Endodermal cell (in vitro differentiated cells): ENCODE data around the gene VSIG10. TPM values are rescaled to one million over a fixed set of nuclear protein-coding genes. Genes with fewer than 3 reads are reported as not detected.

Experiments used
- DNase-seq: peaks from one replicate; pipeline ENCODE4 v3.0.0-alpha.2; 2017
- H3K27ac ChIP-seq: 2 replicates; pipeline ENCODE4 v1.5.1; 2013; ENCODE audit warnings: mild to moderate bottlenecking, low read depth, low read length, moderate library complexity
- H3K27me3 ChIP-seq: 2 replicates; pipeline ENCODE4 v1.6.1; 2013; ENCODE audit warnings: mild to moderate bottlenecking, low read length, moderate library complexity; ENCODE audit not compliant: insufficient read depth, control insufficient read depth, poor library complexity, severe bottlenecking
- H3K36me3 ChIP-seq: 2 replicates; pipeline ENCODE4 v1.7.0; 2013; ENCODE audit warnings: mild to moderate bottlenecking, low read length, moderate library complexity; ENCODE audit not compliant: control insufficient read depth, insufficient read depth
- H3K4me1 ChIP-seq: one replicate; pipeline ENCODE4 v1.7.0; 2013; ENCODE audit warnings: low read length; ENCODE audit not compliant: control insufficient read depth, insufficient read depth
- H3K4me3 ChIP-seq: 2 replicates; pipeline ENCODE4 v1.5.1; 2013; ENCODE audit warnings: mild to moderate bottlenecking, low read length, moderate library complexity
- H3K9ac ChIP-seq: 2 replicates; pipeline ENCODE4 v1.6.1; 2013; ENCODE audit warnings: mild to moderate bottlenecking, low read length, moderate library complexity; ENCODE audit not compliant: poor library complexity, severe bottlenecking; ENCODE audit errors: extremely low read depth
- H3K9me3 ChIP-seq: 2 replicates; pipeline ENCODE4 v1.6.1; 2013; ENCODE audit warnings: mild to moderate bottlenecking, low read length, moderate library complexity; ENCODE audit not compliant: control insufficient read depth
- H3K27ac Mint-ChIP-seq: 2 replicates; pipeline ENCODE4 v1.8.0; 2020; ENCODE audit warnings: mixed read lengths
- H3K27me3 Mint-ChIP-seq: 2 replicates; pipeline ENCODE4 v1.8.0; 2021; ENCODE audit warnings: mild to moderate bottlenecking, mixed read lengths; ENCODE audit not compliant: insufficient read depth
- H3K36me3 Mint-ChIP-seq: 2 replicates; pipeline ENCODE4 v1.8.0; 2020; ENCODE audit warnings: low read depth, mixed read lengths
- H3K4me1 Mint-ChIP-seq: 2 replicates; pipeline ENCODE4 v1.8.0; 2020; ENCODE audit warnings: mixed read lengths
- H3K4me3 Mint-ChIP-seq: 2 replicates; pipeline ENCODE4 v1.8.0; 2020; ENCODE audit warnings: mild to moderate bottlenecking, moderate library complexity, mixed read lengths
- H3K9me3 Mint-ChIP-seq: 2 replicates; pipeline ENCODE4 v1.8.0; 2020; ENCODE audit warnings: mild to moderate bottlenecking, mixed read lengths
- WGBS, 2 experiments: methylation state at CpG; one replicate each; pipeline versions ENCODE4 v1.1.5 to v1.1.7; 2013; ENCODE audit warnings: missing lambda C conversion rate in 2 of 2, mixed read lengths in 1 of 2; ENCODE audit not compliant: insufficient coverage in 1 of 2, insufficient read length in 1 of 2; 5-methylcytosine and 5-hydroxymethylcytosine counted together
- total RNA-seq, 2 donors: library from RNA; stranded (reverse); fragmentation: NEBNext Ultra II Directional in 1 of 2; extraction: Animal tissue kit (Norgen Biotek cat#: 25700) in 1 of 2; gene quantifications; 2 replicates in 1 of 2; 3 replicates in 1 of 2; pipeline ENCODE4 v1.2.1, GENCODE V29; 2021
- TF ChIP-seq, protein P1 (sequence below): fragments of 200-600 bp; sonication (generic); conservative IDR thresholded peaks from 2 replicates; pipeline ENCODE4 v1.5.0; 2021; ENCODE audit warnings: antibody characterized with exemption, mild to moderate bottlenecking

VSIG10 gene
- total RNA-seq, 2 donors from 2014 or later: 35.4 to 43.8 TPM

DNA sequence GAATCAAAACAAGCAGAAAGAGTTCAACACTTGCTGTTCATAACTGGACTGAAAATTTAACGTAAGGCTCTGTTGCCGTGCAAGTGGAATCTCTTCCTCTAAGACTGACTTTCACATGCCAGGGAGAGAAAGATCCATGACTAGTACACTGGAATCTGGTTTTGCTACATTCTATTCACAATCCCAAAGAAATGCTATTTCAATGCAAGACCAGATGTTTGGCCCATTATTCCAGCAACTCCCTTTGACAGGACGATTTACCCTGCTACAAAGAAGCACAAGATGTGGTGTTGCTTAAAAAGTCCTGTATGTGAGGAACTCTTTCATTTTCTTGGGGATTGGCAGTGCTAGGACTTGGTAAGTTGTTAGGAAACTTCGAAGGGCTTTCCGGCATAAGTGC is 69.9 kb downstream of the VSIG10 start:
- Mint-ChIP-seq H3K4me1 (peaks cover 29% of the 10 kb centered on the region), H3K27ac (peak overlapping the region; percentile 44), H3K27me3 (no peaks in the 10 kb centered on the region), H3K4me3 (no peak overlapping the region), H3K9me3 (no peaks in the 10 kb centered on the region), H3K36me3 (peaks cover 77% of the 10 kb centered on the region)
- WGBS, 2 experiments: 96 to 97% methylated on average over 4 to 5 of the region's 5 CpGs
- Histone ChIP-seq H3K9ac (no peak overlapping the region), H3K27me3 (no peaks in the 10 kb centered on the region), H3K27ac (no peak overlapping the region), H3K4me3 (no peak overlapping the region), H3K9me3 (no peaks in the 10 kb centered on the region), H3K36me3 (peaks cover 93% of the 10 kb centered on the region), H3K4me1 (peaks cover 5% of the 10 kb centered on the region)
- no peak for DNase-seq
- TF ChIP-seq, protein P1, sequence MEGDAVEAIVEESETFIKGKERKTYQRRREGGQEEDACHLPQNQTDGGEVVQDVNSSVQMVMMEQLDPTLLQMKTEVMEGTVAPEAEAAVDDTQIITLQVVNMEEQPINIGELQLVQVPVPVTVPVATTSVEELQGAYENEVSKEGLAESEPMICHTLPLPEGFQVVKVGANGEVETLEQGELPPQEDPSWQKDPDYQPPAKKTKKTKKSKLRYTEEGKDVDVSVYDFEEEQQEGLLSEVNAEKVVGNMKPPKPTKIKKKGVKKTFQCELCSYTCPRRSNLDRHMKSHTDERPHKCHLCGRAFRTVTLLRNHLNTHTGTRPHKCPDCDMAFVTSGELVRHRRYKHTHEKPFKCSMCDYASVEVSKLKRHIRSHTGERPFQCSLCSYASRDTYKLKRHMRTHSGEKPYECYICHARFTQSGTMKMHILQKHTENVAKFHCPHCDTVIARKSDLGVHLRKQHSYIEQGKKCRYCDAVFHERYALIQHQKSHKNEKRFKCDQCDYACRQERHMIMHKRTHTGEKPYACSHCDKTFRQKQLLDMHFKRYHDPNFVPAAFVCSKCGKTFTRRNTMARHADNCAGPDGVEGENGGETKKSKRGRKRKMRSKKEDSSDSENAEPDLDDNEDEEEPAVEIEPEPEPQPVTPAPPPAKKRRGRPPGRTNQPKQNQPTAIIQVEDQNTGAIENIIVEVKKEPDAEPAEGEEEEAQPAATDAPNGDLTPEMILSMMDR: no peak

DNA sequence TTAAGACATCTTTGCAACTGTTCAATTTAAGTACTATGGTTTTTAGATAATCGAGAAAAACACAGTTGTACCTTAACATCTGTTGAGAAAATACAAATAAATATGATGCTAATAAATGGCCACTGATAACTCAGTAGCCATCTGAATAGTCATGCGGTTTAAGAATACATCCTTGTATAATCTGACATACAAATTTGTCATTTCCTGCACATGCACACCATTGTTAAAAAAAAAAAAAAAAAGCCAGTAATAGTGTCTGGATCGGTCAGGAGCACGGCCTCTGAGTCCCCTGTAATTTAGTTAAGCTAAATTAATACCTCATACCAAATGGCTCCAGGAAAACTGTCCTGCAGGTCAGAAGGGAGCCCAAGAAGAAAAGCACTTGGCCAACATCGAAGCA is 70.5 kb downstream of the VSIG10 start:
- TF ChIP-seq, protein P1: no peak
- peak overlapping the region; percentile 44 for H3K27ac Mint-ChIP-seq
- H3K4me1 ChIP-seq: peaks cover 5% of the 10 kb centered on the region
- H3K36me3 Mint-ChIP-seq: peaks cover 81% of the 10 kb centered on the region
- peaks cover 94% of the 10 kb centered on the region for H3K36me3 ChIP-seq
- H3K27me3 ChIP-seq: no peaks in the 10 kb centered on the region
- H3K9me3 ChIP-seq: no peaks in the 10 kb centered on the region
- no peaks in the 10 kb centered on the region for H3K9me3 Mint-ChIP-seq
- WGBS, 2 experiments: 98 to 100% methylated on average over 2 to 4 of the region's 5 CpGs
- no peak for DNase-seq
- H3K9ac ChIP-seq: no peak overlapping the region
- H3K27me3 Mint-ChIP-seq: no peaks in the 10 kb centered on the region
- H3K4me3 ChIP-seq: no peak overlapping the region
- H3K27ac ChIP-seq: peak overlapping the region; percentile 8
- no peak overlapping the region for H3K4me3 Mint-ChIP-seq
- H3K4me1 Mint-ChIP-seq: peaks cover 23% of the 10 kb centered on the region

DNA sequence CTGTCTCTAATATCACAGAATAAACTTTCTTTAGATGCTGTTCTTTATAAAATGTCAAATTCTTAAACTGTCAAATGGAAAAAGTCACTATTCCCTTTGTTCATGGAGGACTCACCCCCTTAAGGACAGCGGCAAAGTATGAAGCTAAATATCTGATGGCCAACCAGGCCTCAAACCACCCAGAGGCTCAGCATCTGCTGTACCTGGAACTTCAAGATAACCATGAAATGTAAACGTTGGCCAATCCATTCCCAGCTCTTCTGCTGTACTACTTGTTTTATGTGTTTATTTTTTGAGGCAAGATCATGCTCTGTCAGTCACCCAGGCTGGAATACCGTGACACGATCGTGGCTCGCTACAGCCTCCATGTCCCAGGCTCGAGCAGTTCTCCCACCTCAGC is 71.6 kb downstream of the VSIG10 start:
- H3K36me3 Mint-ChIP-seq: peaks cover 79% of the 10 kb centered on the region
- Histone ChIP-seq H3K27ac (no peak overlapping the region), H3K9ac (no peak overlapping the region), H3K4me3 (no peak overlapping the region), H3K36me3 (peaks cover 94% of the 10 kb centered on the region), H3K9me3 (no peaks in the 10 kb centered on the region), H3K4me1 (no peaks in the 10 kb centered on the region), H3K27me3 (no peaks in the 10 kb centered on the region)
- no peaks in the 10 kb centered on the region for H3K27me3 Mint-ChIP-seq
- WGBS, 2 experiments: 95 to 100% methylated on average over 2 to 7 of the region's 7 CpGs
- DNase-seq: no peak
- TF ChIP-seq, protein P1: no peak
- H3K4me3 Mint-ChIP-seq: no peak overlapping the region
- no peaks in the 10 kb centered on the region for H3K9me3 Mint-ChIP-seq
- H3K27ac Mint-ChIP-seq: peak overlapping the region; percentile 42
- H3K4me1 Mint-ChIP-seq: peaks cover 15% of the 10 kb centered on the region
